GM19328 (cell line): ENCODE results near the gene ITFG1.
A peak's percentile ranks its signal among the peaks of the same experiment; 100 is the strongest.
"Not testable (repeated sequence)": the region's sequence is repeated elsewhere in the genome, so short reads cannot be mapped to it uniquely, and the experiment has no call there.

Experiments
- ATAC-seq: cut with Tn5 transposase; IDR thresholded peaks from one replicate; pipeline ENCODE4 v1.9.1; 2021; ENCODE audit warnings: mild to moderate bottlenecking, moderate library complexity; ENCODE audit not compliant: unreplicated experiment

ITFG1 gene

DNA sequence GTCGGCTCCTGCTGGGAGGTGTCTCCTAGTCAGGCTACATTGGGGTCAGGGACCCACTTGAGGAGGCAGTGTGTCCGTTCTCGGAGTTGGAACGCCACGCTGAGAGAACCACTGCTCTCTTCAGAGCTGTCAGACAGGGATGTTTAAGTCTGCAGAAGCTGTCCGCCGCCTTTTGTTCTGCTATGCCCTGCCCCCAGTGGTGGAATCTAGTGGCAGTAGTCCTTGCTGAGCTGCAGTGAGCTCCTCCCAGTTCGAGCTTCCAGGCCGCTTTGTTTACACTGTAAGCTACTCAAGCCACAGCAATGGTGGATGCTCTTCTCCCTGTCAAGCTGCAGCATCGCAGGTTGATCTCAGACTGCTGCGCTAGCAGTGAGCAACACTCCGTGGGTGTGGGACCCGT is 36.0 kb downstream of the ITFG1 start:
- no peak for ATAC-seq

DNA sequence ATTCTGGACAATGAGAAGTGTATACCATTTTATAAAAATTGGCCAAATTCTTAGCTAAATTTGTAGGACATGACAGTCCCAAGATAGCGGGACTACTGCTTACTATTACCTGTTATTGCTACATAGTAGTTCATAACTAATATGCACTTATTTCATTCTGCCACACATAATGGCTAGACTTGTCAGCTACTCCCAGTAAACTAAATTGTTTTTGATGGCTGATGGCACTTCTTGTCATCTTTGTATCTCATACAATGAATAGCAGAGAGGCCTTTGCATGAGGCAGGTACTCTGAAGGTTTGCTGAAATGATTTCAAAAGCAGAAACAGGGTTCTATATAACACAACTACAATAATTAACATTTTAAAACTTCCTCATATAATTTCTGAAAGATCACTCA is 44.0 kb downstream of the ITFG1 start:
- ATAC-seq = no peak

DNA sequence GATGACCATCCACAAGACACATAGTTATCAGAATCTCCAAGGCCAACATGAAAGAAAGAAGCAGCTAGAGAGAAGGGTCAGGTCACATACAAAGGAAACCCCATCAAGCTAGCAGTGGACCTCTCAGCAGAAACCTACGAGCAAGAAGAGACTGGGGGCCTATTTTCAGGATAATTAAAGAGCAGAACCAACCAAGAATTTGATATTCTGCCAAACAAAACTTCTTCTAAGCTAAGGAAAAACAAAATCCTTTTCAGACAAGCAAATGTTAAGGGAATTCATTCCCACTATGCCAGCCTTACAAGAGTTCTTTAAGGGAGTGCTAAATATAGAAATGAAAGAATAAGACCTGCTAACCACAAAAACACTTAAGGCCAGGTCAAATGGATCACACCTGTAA is 47.8 kb downstream of the ITFG1 start:
- no peak for ATAC-seq

GRCh38 chr16:47408491-47408890 is 52.4 kb downstream of the ITFG1 start:
- no peak for ATAC-seq

DNA sequence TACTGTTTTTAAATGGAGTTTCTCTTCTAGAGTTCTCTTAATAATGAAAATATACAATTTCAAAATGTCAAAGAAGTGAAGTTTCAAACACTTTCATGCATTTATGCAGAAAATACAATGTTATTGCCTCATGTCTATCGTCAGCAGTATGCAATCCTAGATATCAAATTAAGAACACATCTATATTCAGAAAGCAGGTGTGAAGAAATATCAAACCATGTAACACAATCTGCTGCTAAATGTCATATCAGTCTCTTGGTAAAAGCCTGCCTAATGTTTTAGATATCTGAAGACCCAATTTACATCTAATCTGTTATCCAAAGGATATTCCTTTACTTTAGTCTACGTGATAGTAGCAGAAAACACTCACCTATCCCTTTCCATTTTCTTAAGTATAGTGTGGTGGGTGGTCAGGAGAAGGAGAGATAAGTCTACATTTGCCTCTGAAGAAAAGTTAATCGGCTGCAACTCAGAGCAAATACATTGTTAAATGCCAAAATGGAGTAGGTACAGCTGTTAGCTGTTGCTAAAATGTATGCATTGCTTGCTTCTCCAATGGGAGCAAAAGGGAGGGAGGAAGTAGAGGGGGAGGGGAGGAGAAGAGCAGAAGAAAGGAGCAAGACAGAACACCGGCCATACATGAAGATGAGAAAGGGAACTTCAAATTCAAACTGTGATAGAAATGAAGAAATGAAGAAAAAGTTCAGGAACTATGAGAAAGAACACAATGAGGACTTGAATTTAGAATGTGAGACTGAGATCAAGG is 64.9 kb downstream of the ITFG1 start:
- no peak for ATAC-seq

DNA sequence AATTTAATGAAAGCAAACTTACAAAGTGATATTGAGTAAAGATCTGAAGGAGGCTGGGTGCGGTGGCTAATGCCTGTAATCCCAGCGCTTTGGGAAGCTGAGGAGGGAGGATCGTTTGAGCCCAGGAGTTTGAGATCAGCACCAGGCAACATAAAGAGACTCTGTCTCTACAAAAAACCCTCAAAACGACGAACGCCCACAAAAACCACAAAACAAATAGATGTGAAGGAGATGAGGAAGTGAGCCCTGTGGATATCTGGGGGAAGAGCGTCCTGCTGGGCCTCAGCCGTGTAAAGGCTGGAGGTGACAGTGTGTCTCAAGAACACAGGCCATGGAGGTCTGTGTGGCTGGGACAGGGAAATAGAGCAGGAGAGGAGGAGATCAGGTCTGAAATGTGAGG is 68.8 kb downstream of the ITFG1 start:
- peak; percentile 81 for ATAC-seq

DNA sequence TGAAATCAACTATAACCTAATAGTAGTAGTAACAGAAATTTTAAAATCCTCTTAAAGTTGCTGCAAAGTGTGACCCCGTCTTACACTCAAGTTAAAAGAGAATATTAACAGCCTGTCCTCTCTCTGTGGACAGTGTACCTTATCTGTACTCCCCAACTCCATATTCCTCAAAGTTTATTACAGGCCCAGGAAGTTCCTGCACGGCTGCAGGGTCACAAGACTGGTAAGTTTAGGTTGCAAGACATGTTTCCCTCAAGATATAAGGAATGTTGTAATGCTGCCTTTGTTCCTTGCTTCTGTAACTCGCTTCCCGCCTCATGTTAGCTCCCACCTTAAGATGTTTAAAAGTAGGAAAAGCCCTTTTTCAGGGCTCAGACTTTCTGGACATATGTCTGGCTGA is 72.2 kb downstream of the ITFG1 start:
- ATAC-seq = no peak

DNA sequence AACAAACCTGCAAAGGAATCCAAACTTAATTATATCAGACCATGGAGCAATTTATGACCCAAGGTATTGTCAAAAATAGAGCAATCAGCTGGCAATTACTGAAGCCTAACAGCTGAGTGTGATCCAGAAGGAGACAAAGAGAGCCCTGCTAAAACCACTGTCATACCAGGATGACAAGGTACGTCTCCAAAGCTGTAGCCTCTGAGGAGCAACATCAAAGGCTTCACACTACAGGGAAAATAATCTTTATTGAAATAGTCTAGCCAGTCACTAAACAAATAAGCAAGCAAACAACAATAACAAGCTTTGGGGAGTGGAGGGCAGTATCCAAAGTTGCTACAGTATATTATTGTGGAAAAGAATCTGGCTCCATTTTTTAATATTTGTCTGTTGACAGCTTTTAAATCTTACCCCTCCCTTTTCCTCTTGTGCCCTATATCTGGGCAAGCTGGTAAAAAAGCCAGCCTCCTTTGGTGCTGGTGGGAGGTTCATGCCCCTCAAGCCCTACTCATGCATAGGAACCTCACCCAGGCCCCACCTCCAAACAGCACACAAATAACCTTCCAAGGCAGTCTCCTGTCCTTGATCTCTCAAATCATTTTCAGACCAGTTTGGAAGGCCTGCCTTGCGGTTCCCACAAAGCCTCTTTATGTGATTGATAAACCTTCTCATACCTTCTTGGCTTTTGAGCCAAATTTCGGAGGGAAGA is 73.7 kb downstream of the ITFG1 start:
- no peak for ATAC-seq

DNA sequence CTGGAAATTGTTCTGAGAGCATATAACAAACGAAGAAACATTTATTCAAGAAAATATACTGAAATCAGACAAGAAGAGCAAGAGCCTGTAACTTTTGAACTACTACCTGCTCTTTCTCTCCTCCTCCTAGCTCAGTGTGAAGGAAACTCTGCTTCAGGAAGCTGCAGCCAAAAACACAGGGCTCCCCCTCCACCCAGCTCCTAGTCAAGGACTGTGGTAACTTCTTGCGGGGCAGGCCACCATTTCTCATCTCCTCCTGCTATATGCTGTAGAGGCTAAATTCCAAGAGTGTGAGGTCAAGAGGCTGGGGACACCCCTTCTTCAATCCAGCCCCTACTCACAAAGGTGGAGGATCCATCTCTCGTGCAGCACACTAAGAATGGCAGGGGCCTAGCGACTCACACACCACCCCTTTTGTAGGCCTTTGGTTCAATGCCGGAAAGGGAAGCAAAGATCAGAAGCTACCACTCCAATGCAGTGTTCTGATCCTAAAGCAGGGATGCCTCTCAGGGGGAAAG is 74.6 kb downstream of the ITFG1 start:
- ATAC-seq = no peak

- no peak for ATAC-seq
Measured at GRCh38 chr16:47382362-47382761, 78.5 kb downstream of the ITFG1 start.

DNA sequence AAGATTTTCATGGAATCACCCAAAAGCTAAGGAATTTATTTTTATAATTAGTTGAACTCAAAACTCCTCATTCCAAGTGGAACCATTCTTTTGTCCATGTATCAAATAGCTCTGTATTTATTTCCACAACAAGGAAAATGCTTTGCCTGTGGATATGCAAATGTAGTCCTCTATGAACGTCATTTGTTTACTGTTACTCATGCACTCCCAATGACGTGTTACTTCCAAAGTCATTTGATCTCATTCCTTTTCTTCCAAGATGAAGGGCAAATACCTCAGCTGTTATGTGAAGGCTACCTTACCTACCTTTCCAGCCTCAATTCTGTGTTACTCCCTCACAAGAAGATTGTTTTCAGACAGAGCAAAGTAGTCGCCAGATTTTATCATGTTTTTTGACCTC is 83.7 kb downstream of the ITFG1 start:
- ATAC-seq = no peak

- no peak for ATAC-seq
Measured at GRCh38 chr16:47375423-47375822, 85.4 kb downstream of the ITFG1 start.

GRCh38 chr16:47374629-47375028 is 86.2 kb downstream of the ITFG1 start:
- no peak for ATAC-seq

DNA sequence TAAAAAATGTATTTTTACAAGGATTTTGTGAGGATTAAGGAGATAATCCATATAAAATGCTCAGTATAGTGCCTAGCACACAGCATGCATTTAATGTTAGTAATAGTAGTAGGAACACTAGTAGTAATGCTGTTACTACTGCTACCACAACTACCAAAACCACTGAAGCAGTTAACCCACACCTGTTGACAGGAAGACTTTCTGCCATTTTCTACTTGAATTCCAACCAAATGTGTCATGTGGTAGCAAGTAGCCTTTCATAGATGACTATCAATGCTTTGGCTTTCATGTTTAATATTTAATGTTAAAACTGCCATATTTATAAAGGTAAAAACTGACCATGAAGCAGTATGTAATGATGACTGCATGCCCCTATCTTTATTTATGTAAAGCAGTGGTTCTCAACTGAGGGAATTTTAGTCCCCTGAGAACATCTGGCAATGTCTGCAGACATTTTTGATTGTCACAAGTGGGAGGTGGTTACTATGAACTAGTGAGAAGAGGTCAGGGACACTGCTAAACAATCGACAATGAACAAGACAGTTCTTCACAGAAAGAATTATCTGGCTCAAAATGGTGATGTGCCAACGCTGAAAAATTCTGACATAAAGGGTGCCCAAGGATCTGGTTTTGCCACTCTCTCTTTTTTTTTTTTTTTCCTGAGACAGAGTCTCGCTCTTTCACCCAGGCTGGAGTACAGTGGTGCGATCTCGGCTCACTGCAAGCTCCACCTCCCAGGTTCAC is 89.4 kb downstream of the ITFG1 start:
- ATAC-seq = no peak

- no peak for ATAC-seq
Measured at GRCh38 chr16:47370536-47370935, 90.3 kb downstream of the ITFG1 start.

- no peak for ATAC-seq
Measured at GRCh38 chr16:47366228-47366627, 94.6 kb downstream of the ITFG1 start.

DNA sequence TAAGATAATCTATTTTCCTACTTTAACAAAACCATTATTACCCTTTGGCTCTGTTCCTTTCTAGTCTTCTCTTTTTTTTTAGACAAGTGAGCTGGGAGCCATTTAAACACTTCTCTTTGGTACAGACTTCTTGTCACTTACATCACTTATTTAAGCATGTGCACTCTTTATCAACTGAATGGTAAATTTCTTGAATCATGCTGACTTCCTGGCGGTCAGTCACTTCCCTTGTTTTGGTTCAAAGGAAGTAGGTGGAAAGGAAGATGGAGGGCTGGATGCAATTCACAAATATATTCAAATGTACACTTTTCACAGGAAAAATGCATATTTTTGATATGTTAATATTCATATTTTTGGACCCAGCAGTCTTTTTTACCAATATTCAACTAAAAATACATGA is 97.1 kb downstream of the ITFG1 start:
- ATAC-seq = no peak

GRCh38 chr16:47359478-47359877 is 101.4 kb downstream of the ITFG1 start:
- no peak for ATAC-seq

DNA sequence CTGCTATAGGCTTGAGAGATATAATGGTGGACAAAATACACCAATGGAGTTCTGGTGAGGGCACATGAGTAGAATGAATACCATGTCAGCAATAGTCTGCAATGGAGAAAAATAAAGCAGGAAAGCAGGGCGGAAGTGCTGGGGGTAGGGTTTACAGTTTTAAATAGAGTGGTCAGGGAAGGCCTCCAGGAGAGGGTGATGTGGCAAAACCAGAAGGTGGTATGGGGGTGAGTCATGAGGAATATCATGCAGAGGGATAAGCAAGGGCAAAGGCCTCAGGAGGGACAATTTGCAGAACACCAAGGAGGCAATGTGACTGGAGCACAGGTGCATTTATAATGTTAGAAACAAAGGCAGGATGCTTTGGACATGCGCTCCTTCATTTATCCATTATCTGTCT is 102.0 kb downstream of the ITFG1 start:
- no peak for ATAC-seq

DNA sequence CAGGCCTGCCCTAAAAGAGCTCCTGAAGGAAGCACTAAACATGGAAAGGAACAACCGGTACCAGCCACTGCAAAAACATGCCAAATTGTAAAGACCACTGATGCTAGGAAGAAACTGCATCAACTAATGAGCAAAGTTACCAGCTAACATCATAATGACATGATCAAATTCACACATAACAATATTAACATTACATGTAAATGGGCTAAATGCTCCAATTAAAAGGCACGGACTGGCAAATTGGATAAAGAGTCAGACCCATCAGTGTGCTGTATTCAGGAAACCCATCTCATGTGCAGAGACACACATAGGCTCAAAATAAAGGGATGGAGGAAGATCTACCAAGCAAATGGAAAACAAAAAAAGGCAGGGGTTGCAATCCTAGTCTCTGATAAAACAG is 111.8 kb downstream of the ITFG1 start:
- ATAC-seq = not testable (repeated sequence)

- not testable (repeated sequence) for ATAC-seq
Measured at GRCh38 chr16:47347021-47347696, 113.7 kb downstream of the ITFG1 start.
